Inferior parietal cortex (tissue), 1 donor: ENCODE results near the gene PPM1M.
A peak's percentile ranks its signal among the peaks of the same experiment; 100 is the strongest.

Experiments used
- DNase-seq: peaks from one replicate; pipeline ENCODE4 v3.0.0-alpha.2; 2016; ENCODE audit errors: extremely low spot score

The PPM1M gene

GRCh38 chr3:52245322-52246263, at the start of gene PPM1M:
PPM1M (plus strand) TSS chr3:52245759; CDS start chr3:52245825, 66 bp downstream.
- no peak for DNase-seq

GRCh38 chr3:52195823-52196331, 49.7 kb upstream of the PPM1M start:
- no peak for DNase-seq

GRCh38 chr3:52196977-52197376, 48.6 kb upstream of the PPM1M start:
- DNase-seq = no peak

GRCh38 chr3:52197499-52197841, 48.1 kb upstream of the PPM1M start:
- DNase-seq = peak; percentile 18

- peak; percentile 94 for DNase-seq
Measured at GRCh38 chr3:52197842-52198625, 47.5 kb upstream of the PPM1M start, which contains the start of gene ALAS1. ALAS1 (plus strand) TSS chr3:52198160; CDS start chr3:52199242, 1,082 bp downstream.

GRCh38 chr3:52198643-52199608, 46.6 kb upstream of the PPM1M start:
- no peak for DNase-seq

- no peak for DNase-seq
Measured at GRCh38 chr3:52200981-52201679, 44.4 kb upstream of the PPM1M start.

GRCh38 chr3:52202384-52203077, 43.0 kb upstream of the PPM1M start:
- no peak for DNase-seq

GRCh38 chr3:52203701-52204100, 41.9 kb upstream of the PPM1M start:
- DNase-seq = no peak

GRCh38 chr3:52204337-52205073, 41.1 kb upstream of the PPM1M start:
- no peak for DNase-seq

- DNase-seq = no peak
Measured at GRCh38 chr3:52205727-52206372, 39.7 kb upstream of the PPM1M start.

GRCh38 chr3:52208556-52208955, 37.0 kb upstream of the PPM1M start:
- no peak for DNase-seq

- no peak for DNase-seq
Measured at GRCh38 chr3:52210037-52210436, 35.5 kb upstream of the PPM1M start.

GRCh38 chr3:52210550-52211046, 35.0 kb upstream of the PPM1M start:
- DNase-seq = no peak

- no peak for DNase-seq
Measured at GRCh38 chr3:52211268-52211891, 34.2 kb upstream of the PPM1M start.

- DNase-seq = no peak
Measured at GRCh38 chr3:52213005-52213404, 32.6 kb upstream of the PPM1M start.

GRCh38 chr3:52213901-52214300, 31.7 kb upstream of the PPM1M start:
- DNase-seq = no peak

GRCh38 chr3:52215351-52215750, 30.2 kb upstream of the PPM1M start:
- no peak for DNase-seq
